Tibial nerve (tissue), 4 donors: ENCODE measurements around the gene STXBP6.

Source experiments
- EP300 ChIP-seq, 2 donors: sonication (generic); formaldehyde crosslinking; IDR thresholded peaks; one replicate each; pipeline ENCODE4 v1.6.1; 2017; ENCODE audit warnings: antibody characterized with exemption in 2 of 2, mild to moderate bottlenecking in 1 of 2
- POLR2A ChIP-seq, 2 donors: fragments of 450-650 bp; IDR thresholded peaks; one replicate each; pipeline ENCODE4 v1.6.1; 2017; ENCODE audit warnings: antibody characterized with exemption in 2 of 2, mild to moderate bottlenecking in 2 of 2, moderate library complexity in 2 of 2
- TF ChIP-seq, protein P1 (sequence below), 5 experiments: fragments of 200-600 bp in 3 of 5; fragments of 450-650 bp in 2 of 5; sonication (generic) in 3 of 5; IDR thresholded peaks; one replicate each; pipeline ENCODE4 v1.5.1; 2016 to 2019; ENCODE audit warnings: antibody characterized with exemption in 5 of 5, mild to moderate bottlenecking in 3 of 5, moderate library complexity in 2 of 5

DNA sequence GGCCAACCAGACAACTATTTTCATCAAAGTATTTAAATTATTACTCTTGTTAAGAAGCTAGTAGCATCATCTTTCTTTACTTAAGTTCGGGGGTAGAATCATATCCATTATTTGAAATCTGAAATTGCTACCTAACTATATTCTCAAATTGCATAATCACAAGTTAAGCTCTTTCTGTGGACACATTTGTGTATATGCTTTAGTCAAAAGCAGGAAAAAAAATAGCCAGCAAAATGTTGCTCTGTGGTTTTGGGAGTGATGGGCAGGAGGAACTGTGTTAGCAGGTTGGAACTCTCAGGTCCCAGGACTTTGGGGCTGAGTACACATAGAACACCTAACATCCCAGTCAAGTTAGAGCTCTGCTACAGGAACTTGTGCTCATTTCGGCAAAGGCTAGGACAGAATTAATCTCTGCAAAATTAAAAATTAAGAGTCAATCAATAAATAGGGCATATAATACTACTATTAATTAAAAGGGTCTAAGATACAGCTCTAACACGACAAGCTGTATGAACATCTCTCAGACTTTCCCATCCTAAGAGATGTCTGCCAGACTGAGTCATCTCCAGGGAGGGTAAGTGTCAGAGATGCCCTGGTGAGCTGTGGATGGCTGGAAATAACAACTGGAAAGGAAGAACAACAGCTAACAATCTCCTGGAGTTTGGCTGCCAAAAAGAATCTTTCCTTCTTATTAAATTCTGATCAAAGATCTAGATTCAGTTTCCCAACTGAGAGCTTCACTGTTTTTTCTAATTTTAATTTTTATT lies 212.5 kb downstream of the STXBP6 start:
- TF ChIP-seq, protein P1, sequence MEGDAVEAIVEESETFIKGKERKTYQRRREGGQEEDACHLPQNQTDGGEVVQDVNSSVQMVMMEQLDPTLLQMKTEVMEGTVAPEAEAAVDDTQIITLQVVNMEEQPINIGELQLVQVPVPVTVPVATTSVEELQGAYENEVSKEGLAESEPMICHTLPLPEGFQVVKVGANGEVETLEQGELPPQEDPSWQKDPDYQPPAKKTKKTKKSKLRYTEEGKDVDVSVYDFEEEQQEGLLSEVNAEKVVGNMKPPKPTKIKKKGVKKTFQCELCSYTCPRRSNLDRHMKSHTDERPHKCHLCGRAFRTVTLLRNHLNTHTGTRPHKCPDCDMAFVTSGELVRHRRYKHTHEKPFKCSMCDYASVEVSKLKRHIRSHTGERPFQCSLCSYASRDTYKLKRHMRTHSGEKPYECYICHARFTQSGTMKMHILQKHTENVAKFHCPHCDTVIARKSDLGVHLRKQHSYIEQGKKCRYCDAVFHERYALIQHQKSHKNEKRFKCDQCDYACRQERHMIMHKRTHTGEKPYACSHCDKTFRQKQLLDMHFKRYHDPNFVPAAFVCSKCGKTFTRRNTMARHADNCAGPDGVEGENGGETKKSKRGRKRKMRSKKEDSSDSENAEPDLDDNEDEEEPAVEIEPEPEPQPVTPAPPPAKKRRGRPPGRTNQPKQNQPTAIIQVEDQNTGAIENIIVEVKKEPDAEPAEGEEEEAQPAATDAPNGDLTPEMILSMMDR (IDR thresholded peaks at IDR 0.05): no peak
- TF ChIP-seq POLR2A (IDR thresholded peaks at IDR 0.05): no peak
- TF ChIP-seq EP300 (IDR thresholded peaks at IDR 0.05): no peak
